ENCODE results near the gene ASB18. TPM values are rescaled to one million over a fixed set of nuclear protein-coding genes. Genes with fewer than 3 reads are reported as not detected.

The ASB18 gene
- total and polyA plus RNA-seq, 2 donors (not counting 3 experiments of a cell fraction or from before 2014, with no cell fraction given) = not detected

DNA sequence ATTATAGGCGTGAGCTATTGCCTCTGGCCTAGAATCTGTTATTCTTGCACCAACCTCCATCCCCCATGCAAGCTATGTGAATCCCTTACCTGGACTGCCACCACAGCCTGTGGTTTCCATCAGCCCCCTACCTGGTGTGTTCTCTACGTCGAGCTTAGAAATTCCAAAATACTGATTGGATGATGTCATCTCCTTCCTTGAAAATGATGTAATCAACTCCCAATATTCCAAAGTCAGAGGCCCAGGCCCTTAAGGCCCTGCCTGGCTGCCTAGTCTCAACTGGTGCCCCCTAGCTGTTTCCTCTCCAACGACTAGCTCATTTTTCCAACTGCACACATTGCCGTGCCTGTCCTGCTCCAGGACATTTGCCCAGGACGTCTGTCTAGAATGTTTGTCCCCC, 54.7 kb downstream of the ASB18 start:
- no peak overlapping the region for H3K4me2 ChIP-seq (ENCODE audit: insufficient read depth, low read length)
- CTCF ChIA-PET = interaction anchor here (0.8 to 1.2 kb wide), 10 partner anchors 9 to 443 kb away, joined by 3 to 8 read pairs (median 4); no protein-coding TSS in a partner anchor
- no peaks in the 10 kb centered on the region for H3K27me3 ChIP-seq (ENCODE audit: control insufficient read depth in 2 of 2, insufficient read depth in 2 of 2, low read length in 2 of 2)
- dilution Hi-C loops (cut with MboI; ENCODE audit: extremely low pct_ligation_motif_present, low sequenced_read_pairs) (no loop called here), intact Hi-C loops (cut with micrococcal nuclease) (no loop called here)
- peaks cover 14% of the 10 kb centered on the region for H3K4me1 ChIP-seq (ENCODE audit: control insufficient read depth, extremely low read depth, insufficient read depth, low read length)
- H3K27ac ChIP-seq (ENCODE audit: insufficient read depth, low read depth, low read length) = no peak overlapping the region
- no peaks in the 10 kb centered on the region for H3K79me2 ChIP-seq (ENCODE audit: control insufficient read depth, insufficient read depth, low read length)
- H4K20me1 ChIP-seq (replicated peaks; ENCODE audit: control insufficient read depth, extremely low read depth, insufficient read depth, low read length) = no peaks in the 10 kb centered on the region
- H2AFZ ChIP-seq (ENCODE audit: low read depth, low read length) = no peak overlapping the region
- POLR2A ChIA-PET = no interaction called here
- H3K9me1 ChIP-seq (replicated peaks; ENCODE audit: control insufficient read depth, extremely low read depth, insufficient read depth, low read length) = no peaks in the 10 kb centered on the region
- H3K36me3 ChIP-seq (ENCODE audit: control insufficient read depth in 2 of 2, extremely low read depth in 1 of 2, insufficient read depth in 2 of 2, low read length in 2 of 2) = no peaks in the 10 kb centered on the region
- no peak overlapping the region for H3K4me3 ChIP-seq (replicated peaks in 1 of 3; ENCODE audit: insufficient read depth in 1 of 3, low read depth in 1 of 3, low read length in 3 of 3)
- no peaks in the 10 kb centered on the region for H3K9me3 ChIP-seq (replicated peaks; ENCODE audit: control insufficient read depth, insufficient read depth, low read length)
- BruUV-seq (replicated peaks) = no TSS peak
- FAIRE-seq (no peak), DNase-seq (ENCODE audit: low read depth, low spot score) (peak; percentile 19)
- no peak overlapping the region for H3K9ac ChIP-seq (replicated peaks; ENCODE audit: extremely low read depth, insufficient read depth, low read length)
- TF ChIP-seq, protein P1, sequence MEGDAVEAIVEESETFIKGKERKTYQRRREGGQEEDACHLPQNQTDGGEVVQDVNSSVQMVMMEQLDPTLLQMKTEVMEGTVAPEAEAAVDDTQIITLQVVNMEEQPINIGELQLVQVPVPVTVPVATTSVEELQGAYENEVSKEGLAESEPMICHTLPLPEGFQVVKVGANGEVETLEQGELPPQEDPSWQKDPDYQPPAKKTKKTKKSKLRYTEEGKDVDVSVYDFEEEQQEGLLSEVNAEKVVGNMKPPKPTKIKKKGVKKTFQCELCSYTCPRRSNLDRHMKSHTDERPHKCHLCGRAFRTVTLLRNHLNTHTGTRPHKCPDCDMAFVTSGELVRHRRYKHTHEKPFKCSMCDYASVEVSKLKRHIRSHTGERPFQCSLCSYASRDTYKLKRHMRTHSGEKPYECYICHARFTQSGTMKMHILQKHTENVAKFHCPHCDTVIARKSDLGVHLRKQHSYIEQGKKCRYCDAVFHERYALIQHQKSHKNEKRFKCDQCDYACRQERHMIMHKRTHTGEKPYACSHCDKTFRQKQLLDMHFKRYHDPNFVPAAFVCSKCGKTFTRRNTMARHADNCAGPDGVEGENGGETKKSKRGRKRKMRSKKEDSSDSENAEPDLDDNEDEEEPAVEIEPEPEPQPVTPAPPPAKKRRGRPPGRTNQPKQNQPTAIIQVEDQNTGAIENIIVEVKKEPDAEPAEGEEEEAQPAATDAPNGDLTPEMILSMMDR (IDR thresholded peaks at IDR 0.05; ENCODE audit: extremely low read depth in 1 of 2, insufficient read depth in 1 of 2, low read depth in 1 of 2, low read length in 2 of 2) = peak; percentile 6 to 15
- TF ChIP-seq POLR2AphosphoS5 (IDR thresholded peaks at IDR 0.05; ENCODE audit: insufficient read depth, low read depth, low read length) = no peak
- peak; percentile 71 for TF ChIP-seq JUN (IDR thresholded peaks at IDR 0.05; ENCODE audit: borderline replicate concordance, insufficient read depth, insufficient read length, low read depth)
- no peak for TF ChIP-seq EZH2 (IDR thresholded peaks at IDR 0.05; ENCODE audit: borderline replicate concordance, low read depth, low read length, severe bottlenecking)
- TF ChIP-seq FOS (IDR thresholded peaks at IDR 0.05; ENCODE audit: borderline replicate concordance, insufficient read depth, low read length) = no peak
- no peak for TF ChIP-seq GATA2 (IDR thresholded peaks at IDR 0.05; ENCODE audit: insufficient read depth, insufficient read length, low read depth, low read length)
- TF ChIP-seq, protein P2, sequence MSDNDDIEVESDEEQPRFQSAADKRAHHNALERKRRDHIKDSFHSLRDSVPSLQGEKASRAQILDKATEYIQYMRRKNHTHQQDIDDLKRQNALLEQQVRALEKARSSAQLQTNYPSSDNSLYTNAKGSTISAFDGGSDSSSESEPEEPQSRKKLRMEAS (IDR thresholded peaks at IDR 0.05; ENCODE audit: insufficient read depth, insufficient read length) = no peak
- TF ChIP-seq MYC (IDR thresholded peaks at IDR 0.05; ENCODE audit: low read depth, low read length) = no peak
- no peak for TF ChIP-seq POLR2A (IDR thresholded peaks at IDR 0.05; ENCODE audit: low read depth, low read length)

Measured in endothelial cell of umbilical vein (primary cell).